Adrenal gland (tissue), 12 donors: ENCODE results near the gene PTPRC. TPM values are rescaled to one million over a fixed set of nuclear protein-coding genes. Genes with fewer than 3 reads are reported as not detected.

ENCODE experiments used
- DNase-seq, 7 donors: peaks; one replicate each; pipeline ENCODE4 v3.0.0-alpha.2; 2019 to 2020
- H3K27ac ChIP-seq, 5 donors: fragments of 200-600 bp; sonication (generic) in 4 of 5; 1 replicate in 3 of 5; 2 replicates in 2 of 5; pipeline versions ENCODE4 v1.5.1 to v1.8.0; 2016 to 2020; ENCODE audit warnings: mild to moderate bottlenecking in 1 of 5
- H3K27me3 ChIP-seq: fragments of 200-600 bp; 2 replicates; pipeline ENCODE4 v1.8.0; 2021
- H3K36me3 ChIP-seq, 2 donors: fragments of 200-600 bp; replicated peaks in 1 of 2; 1 replicate in 1 of 2; 2 replicates in 1 of 2; pipeline versions ENCODE4 v1.5.1 to v1.8.0; 2018 to 2022
- H3K4me1 ChIP-seq, 2 donors: fragments of 200-600 bp; replicated peaks in 1 of 2; 1 replicate in 1 of 2; 2 replicates in 1 of 2; pipeline versions ENCODE4 v1.5.1 to v1.8.0; 2018 to 2021
- H3K4me3 ChIP-seq, 4 donors: fragments of 200-600 bp; sonication (generic) in 3 of 4; one replicate each; pipeline ENCODE4 v1.5.1; 2016 to 2018
- H3K9me3 ChIP-seq, 3 donors: fragments of 200-600 bp; sonication (generic) in 1 of 3; replicated peaks in 1 of 3; 1 replicate in 2 of 3; 2 replicates in 1 of 3; pipeline versions ENCODE4 v1.5.1 to v1.8.0; 2016 to 2021
- CTCF ChIP-seq, 6 experiments: fragments of 450-650 bp in 4 of 6; fragments of 200-600 bp in 2 of 6; sonication (generic) in 1 of 6; IDR thresholded peaks; 1 replicate in 5 of 6; 2 replicates in 1 of 6; pipeline versions ENCODE4 v1.5.1 to v1.8.0; 2016 to 2021; ENCODE audit warnings: antibody characterized with exemption in 6 of 6, mild to moderate bottlenecking in 2 of 6, moderate library complexity in 1 of 6
- POLR2A ChIP-seq, 2 donors: fragments of 450-650 bp; IDR thresholded peaks; one replicate each; pipeline ENCODE4 v1.6.1; 2017; ENCODE audit warnings: antibody characterized with exemption in 2 of 2, mild to moderate bottlenecking in 2 of 2, moderate library complexity in 1 of 2
- WGBS, 4 donors: extraction: QIAGEN DNeasy Blood & Tissue Kit in 2 of 4; methylation state at CpG; one replicate each; pipeline versions ENCODE4 v1.1.5 to v1.1.7; 2013 to 2017; 5-methylcytosine and 5-hydroxymethylcytosine counted together
- intact Hi-C, 2 donors: fragments of 100-400 bp; cut with DNase I; formaldehyde crosslinking; loops; one replicate each; pipeline versions ENCODE4 v1.14.1 to v1.15.0; 2022 to 2023
- polyA plus RNA-seq, 3 donors: library from polyadenylated mRNA; stranded (reverse); fragments of 200-250 nt in 2 of 3; fragments of 350-450 nt in 1 of 3; fragmentation: Illumina TruSeq in 1 of 3; extraction: RNeasy Lipid Tissue Mini Kit (QIAGEN cat#74804) in 1 of 3; gene quantifications; one replicate each; pipeline ENCODE4 v1.2.3, GENCODE V29; 2013 to 2014
- total RNA-seq, 9 donors: library from RNA; depleted of rRNA in 4 of 9; stranded (reverse); fragments of >200 nt in 4 of 9; fragments of 120-200 nt in 1 of 9; fragmentation: NEBNext Ultra II Directional in 1 of 9; extraction: Animal tissue kit (Norgen Biotek cat#: 25700) in 1 of 9; gene quantifications; one replicate each; pipeline versions ENCODE4 v1.1.0 to v1.2.4, GENCODE V29; 2013 to 2023
- donor health status: healthy with polysubstance abuse.
- donor health status: Bipolar disorder and iron deficiency.
- donor health status: DM: yes; HTN: yes; CAD: no.
- donor health status: DM: no; HTN: no; CAD: no.
- donor health status: DM: no; HTN: no; CAD: no.
- donor health status: DM: yes; HTN: yes; CAD: no.

Gene PTPRC
- total and polyA plus RNA-seq, 12 donors = 2.5 to 33.0 (median 15.2) TPM

GRCh38 chr1:198632007-198632406 is 6.8 kb upstream of the PTPRC start:
- Histone ChIP-seq H3K36me3 (no peaks in the 10 kb centered on the region), H3K27ac (no peak overlapping the region), H3K4me1 (no peaks in the 10 kb centered on the region), H3K27me3 (no peaks in the 10 kb centered on the region), H3K9me3 (no peaks in the 10 kb centered on the region), H3K4me3 (no peak overlapping the region)
- TF ChIP-seq POLR2A (IDR thresholded peaks at IDR 0.05) = no peak
- no peak for TF ChIP-seq CTCF (IDR thresholded peaks at IDR 0.05)
- DNase-seq = no peak
- WGBS, 4 donors = 72 to 86% (median 77%) methylated on average over 2 of the region's 2 CpGs
- intact Hi-C loops = no loop called here

- no peak for TF ChIP-seq CTCF (IDR thresholded peaks at IDR 0.05)
- no peak for TF ChIP-seq POLR2A (IDR thresholded peaks at IDR 0.05)
- no peak overlapping the region for H3K27ac ChIP-seq
- no peaks in the 10 kb centered on the region for H3K4me1 ChIP-seq
- DNase-seq = no peak
- no peaks in the 10 kb centered on the region for H3K9me3 ChIP-seq
- no peaks in the 10 kb centered on the region for H3K36me3 ChIP-seq
- no peaks in the 10 kb centered on the region for H3K27me3 ChIP-seq
- 78 to 100% (median 88%) methylated on average over 2 of the region's 2 CpGs for WGBS, 4 donors
- intact Hi-C loops = no loop called here
- H3K4me3 ChIP-seq = no peak overlapping the region
Observed at GRCh38 chr1:198633675-198634121, 5.1 kb upstream of the PTPRC start.

GRCh38 chr1:198635964-198636363 is 2.9 kb upstream of the PTPRC start:
- H3K4me1 ChIP-seq = no peaks in the 10 kb centered on the region
- H3K36me3 ChIP-seq = no peaks in the 10 kb centered on the region
- intact Hi-C loops = no loop called here
- no peak overlapping the region for H3K4me3 ChIP-seq
- no peaks in the 10 kb centered on the region for H3K9me3 ChIP-seq
- no peak for DNase-seq
- no peak overlapping the region for H3K27ac ChIP-seq
- H3K27me3 ChIP-seq = no peaks in the 10 kb centered on the region
- TF ChIP-seq CTCF (IDR thresholded peaks at IDR 0.05) (no peak), POLR2A (IDR thresholded peaks at IDR 0.05) (no peak)

- Histone ChIP-seq H3K9me3 (no peaks in the 10 kb centered on the region), H3K36me3 (no peaks in the 10 kb centered on the region), H3K4me3 (no peak overlapping the region), H3K27ac (no peak overlapping the region), H3K4me1 (no peaks in the 10 kb centered on the region), H3K27me3 (no peaks in the 10 kb centered on the region)
- no peak for DNase-seq
- intact Hi-C loops = no loop called here
- WGBS, 4 donors = 88 to 100% (median 91%) methylated on average over 1 to 2 of the region's 2 CpGs
- TF ChIP-seq POLR2A (IDR thresholded peaks at IDR 0.05) = no peak
- TF ChIP-seq CTCF (IDR thresholded peaks at IDR 0.05) = no peak
Observed at GRCh38 chr1:198636391-198636790, 2.4 kb upstream of the PTPRC start.
